ENCODE measurements around the gene TRAPPC11. TPM values are rescaled to one million over a fixed set of nuclear protein-coding genes. Genes with fewer than 3 reads are reported as not detected.
"Not testable (repeated sequence)": the region's sequence is repeated elsewhere in the genome, so short reads cannot be mapped to it uniquely, and the experiment has no call there.

TRAPPC11 gene
- 21.6 and 22.6 TPM in 2 replicates for total RNA-seq

GRCh38 chr4:183659029-183659871, at the start of gene TRAPPC11, which contains the start of gene RWDD4:
TSS of gene TRAPPC11 (plus strand) at chr4:183659293. CDS start at chr4:183663868, 4,575 bp downstream.
TSS of gene RWDD4 (minus strand) at chr4:183659185. CDS start at chr4:183658952, 233 bp downstream.
- DNase-seq (ENCODE audit: low read depth in 2 of 2) = peak; percentile 99

DNA sequence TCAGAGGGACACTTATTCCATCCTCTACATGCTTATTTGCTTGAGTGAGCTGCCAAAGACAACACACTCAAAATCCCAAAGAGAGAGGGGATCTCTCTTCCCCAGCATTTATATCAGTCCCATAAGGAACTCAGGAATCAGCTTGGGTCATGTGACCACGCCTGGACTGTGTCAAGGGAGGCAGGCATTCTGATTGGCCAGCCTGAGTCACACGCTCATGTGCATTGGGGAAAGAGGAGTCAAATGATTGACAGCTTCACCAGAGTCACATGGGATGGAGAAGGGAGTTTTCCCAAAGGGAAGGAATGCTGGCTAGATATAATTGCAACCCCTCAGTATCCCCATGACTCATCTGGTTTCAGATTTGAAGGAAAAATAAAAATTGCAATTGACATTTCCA, 49.1 kb upstream of the TRAPPC11 start:
- DNase-seq (ENCODE audit: low read depth in 2 of 2) = peak in 1 of 2 donors; percentile 4

DNA sequence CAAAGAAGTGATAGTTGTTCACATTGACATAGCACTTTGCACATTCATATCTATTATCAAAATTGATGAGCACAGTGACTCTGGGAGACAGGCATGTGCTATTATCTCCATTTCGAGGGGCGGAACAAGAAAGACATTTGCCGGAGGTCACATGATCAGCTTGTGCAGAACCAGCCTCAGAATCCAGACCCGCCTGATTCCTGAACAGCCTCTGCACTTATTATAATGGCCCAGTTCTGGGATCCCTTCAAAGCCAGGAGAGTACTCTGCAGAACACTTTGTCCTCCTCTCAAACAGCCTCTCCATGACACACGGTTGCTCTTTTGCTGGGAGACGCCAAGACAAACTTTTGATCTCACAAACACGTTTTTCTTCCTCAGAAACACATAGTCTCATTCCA, 48.5 kb upstream of the TRAPPC11 start:
- DNase-seq (ENCODE audit: low read depth in 2 of 2) = no peak

DNA sequence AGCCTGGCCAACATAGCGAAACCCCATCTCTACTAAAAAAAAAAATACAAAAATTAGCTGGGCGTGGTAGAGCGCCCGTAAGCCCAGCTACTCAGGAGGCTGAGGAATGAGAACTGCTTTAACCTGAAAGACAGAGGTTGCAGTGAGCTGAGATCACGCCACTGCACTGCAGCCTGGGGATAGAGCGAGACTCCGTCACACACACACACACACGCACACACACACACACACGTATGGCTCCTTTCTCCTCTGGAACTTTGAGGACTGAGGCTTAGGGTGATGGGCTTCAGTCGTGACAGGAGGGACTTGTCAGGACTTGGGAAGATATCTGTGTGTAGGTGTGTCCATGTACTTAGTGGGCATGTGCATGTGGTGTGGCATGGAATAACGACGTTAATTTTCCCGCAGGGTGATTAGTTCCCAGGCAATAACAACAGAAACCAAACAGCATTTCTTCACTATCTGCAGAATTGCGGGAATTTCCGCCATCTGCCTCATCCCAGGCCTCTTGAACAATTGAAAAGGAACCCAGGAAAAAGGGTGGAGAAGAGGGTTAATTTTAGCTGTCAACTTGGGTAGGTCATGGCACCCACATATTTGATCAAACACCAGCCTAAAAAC, 47.8 kb upstream of the TRAPPC11 start:
- DNase-seq (ENCODE audit: low read depth in 2 of 2) = no peak

GRCh38 chr4:183612329-183613250, 46.5 kb upstream of the TRAPPC11 start:
- no peak for DNase-seq (ENCODE audit: low read depth in 2 of 2)

GRCh38 chr4:183617075-183617474, 42.0 kb upstream of the TRAPPC11 start:
- no peak for DNase-seq (ENCODE audit: low read depth in 2 of 2)

- DNase-seq (ENCODE audit: low read depth in 2 of 2) = no peak
These were observed 40.4 kb upstream of the TRAPPC11 start for GRCh38 chr4:183618681-183619080.

DNA sequence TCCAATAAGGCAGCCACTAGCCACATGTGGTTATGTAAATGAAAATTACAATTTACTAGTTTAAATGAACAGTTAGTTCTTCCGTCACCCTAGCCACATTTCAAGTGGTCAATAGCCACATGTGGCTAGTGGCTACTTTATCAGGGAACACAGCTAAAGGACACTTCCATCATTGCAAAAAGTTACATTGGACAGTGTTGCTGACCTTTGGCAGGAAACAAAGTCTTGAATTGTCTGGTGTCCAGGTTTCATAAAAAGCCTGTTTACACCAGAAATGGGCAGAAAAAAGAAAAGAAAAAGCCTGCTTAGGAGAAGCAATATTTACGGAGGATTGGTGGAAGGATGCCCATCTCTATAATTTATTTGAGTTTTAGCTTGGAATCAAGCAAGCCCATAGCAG, 38.7 kb upstream of the TRAPPC11 start:
- no peak for DNase-seq (ENCODE audit: low read depth in 2 of 2)

DNA sequence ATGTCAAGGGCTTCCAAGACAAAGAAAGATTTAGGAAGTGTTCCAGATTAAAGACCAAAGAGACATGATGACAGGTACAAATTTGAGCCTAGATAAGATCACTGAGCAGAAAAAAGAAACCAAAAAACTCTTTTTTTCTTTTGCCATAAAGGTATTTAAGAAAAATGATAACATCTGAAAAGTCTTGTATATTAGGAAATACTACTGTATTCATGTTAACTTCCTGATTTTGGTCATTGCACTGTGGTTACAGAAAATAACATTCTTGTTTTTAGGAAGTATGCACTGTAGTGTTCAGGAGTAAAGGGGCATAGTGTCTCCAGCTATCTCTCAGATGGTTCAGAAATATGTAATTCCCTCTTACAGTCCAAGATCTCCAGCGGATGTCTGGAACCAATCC, 37.2 kb upstream of the TRAPPC11 start:
- no peak for DNase-seq (ENCODE audit: low read depth in 2 of 2)

DNA sequence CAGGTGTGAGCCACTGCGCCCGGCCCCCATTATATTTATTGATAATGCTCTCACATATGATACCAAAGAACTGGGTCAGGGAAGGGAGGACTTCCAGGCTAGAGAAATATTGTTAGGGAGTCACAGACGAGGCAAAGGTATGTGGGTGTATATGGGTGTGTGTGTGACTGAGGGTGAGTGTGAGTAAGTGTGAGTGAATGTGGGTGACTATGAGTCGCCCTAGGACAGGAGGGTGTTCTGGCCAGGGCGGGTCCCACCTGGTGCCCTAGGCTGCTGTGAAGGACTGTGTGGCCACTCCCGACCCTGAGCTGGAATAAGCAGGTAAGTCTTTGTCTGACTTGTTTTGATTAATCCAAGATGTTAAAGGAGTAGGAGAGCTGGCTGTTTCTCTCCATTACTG, 34.5 kb upstream of the TRAPPC11 start:
- DNase-seq (ENCODE audit: low read depth in 2 of 2) = no peak

- no peak for DNase-seq (ENCODE audit: low read depth in 2 of 2)
These were observed 32.9 kb upstream of the TRAPPC11 start for GRCh38 chr4:183626168-183626567.

DNA sequence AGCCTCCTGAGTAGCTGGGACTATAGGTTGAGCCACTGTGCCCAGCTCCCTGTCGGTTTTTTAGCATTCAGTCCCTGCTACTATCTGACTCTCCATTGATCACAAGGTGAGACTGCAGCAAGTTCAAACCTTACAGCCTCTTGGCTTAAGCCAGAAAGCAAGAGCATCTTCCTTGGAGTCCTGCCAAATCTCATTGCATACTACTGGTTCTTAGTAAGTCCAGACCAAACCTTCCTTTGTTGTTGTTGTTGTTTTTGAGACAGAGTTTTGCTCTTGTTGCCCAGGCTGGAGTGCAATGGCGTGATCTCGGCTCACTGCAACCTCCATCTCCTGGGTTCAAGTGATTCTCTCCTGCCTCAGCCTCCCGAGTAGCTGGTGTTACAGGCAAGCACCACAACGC, 31.8 kb upstream of the TRAPPC11 start:
- DNase-seq (ENCODE audit: low read depth in 2 of 2) = not testable (repeated sequence)

GRCh38 chr4:183627979-183628588, 31.0 kb upstream of the TRAPPC11 start:
- DNase-seq (ENCODE audit: low read depth in 2 of 2) = no peak

DNA sequence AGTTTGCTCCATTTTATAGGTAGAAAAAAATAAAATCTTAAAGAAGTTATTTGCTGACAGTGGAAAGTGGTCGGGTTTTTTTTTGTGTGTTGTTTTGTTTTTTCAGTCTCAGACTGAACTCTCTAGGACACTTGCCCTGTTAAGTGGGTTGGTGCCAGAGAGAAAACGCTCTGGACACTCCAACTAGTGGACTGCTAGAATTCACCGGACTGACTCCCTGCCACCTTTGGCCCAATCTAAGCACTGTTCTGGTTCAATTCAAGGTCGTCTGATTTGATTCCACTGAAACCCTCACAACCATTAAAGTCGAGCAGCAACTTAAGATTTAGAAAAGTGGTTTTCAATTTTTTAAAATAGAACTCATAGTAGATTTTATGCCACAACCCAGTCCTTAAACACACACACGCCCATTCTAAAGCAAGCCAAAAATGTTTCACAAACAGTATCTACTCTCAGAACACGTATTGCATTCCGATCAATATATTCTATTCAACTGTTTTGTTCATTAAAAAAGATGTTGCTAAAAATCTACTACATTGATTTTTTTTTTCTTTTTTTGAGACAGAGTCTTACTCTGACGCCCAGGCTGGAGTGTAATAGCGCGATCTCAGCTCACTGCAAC, 27.4 kb upstream of the TRAPPC11 start:
- DNase-seq (ENCODE audit: low read depth in 2 of 2) = no peak

- no peak for DNase-seq (ENCODE audit: low read depth in 2 of 2)
These were observed 26.4 kb upstream of the TRAPPC11 start for GRCh38 chr4:183632689-183633088.

DNA sequence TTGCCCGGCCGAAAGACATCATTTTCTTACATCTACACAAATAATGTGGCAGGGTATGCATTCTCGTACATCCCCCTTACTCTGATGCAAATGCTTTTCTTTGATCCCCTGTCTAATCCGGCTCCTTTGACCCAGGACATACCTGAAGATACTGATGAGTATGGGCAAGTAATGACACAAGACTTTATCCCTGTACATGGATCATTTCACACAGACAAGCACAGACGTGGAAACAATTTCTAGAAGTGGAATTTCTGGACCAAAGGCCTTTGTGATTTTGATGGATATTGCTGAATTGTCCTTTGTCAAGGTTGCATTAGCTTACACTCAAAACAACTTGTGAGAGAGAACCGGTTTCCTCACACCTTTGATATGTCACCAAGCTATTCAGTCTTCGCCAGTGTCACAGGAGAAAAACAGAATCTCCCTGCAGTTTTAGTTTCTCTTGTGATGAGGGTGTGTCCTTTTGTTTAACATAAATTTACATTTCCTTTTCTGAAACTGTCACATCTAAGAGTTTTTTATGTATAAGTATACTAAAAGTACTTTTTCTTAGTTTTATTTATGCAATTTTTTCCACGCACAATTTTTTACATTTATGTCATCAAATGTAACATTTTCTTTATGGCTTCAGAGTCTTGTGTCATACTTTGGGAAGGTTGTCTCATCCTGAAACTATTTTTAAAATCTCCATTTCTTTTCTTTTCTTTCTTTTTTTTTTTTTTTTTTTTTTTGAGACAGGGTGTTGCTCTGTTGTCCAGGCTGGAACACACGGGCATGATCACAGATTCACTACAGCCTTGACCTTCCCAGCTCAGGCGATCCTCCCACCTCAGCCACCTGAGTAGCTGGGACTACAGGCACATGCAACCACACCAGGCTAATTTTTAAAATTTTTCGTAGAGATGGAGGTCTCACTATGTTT, 25.4 kb upstream of the TRAPPC11 start:
- no peak for DNase-seq (ENCODE audit: low read depth in 2 of 2)

DNA sequence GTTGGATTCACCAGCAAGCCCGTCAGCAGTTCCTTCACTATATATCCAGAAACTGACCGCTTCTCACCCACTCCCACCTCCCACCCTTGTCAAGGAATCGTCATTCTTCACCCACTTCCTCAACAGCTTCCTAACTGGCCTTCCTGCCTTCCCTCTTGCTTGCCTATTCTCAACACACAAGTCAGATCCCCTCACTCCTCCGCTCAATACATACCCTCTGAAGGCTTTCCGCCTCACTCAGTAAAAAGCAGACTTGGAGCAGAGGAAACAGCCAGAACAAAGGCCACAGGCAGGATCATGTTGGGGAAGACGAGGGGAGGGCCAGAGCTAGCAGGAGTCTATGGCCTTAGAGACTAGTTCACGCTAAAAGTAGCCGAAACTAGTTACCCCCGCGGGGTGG, 23.8 kb upstream of the TRAPPC11 start:
- no peak for DNase-seq (ENCODE audit: low read depth in 2 of 2)

GRCh38 chr4:183635741-183636140, 23.4 kb upstream of the TRAPPC11 start:
- DNase-seq (ENCODE audit: low read depth in 2 of 2) = no peak

DNA sequence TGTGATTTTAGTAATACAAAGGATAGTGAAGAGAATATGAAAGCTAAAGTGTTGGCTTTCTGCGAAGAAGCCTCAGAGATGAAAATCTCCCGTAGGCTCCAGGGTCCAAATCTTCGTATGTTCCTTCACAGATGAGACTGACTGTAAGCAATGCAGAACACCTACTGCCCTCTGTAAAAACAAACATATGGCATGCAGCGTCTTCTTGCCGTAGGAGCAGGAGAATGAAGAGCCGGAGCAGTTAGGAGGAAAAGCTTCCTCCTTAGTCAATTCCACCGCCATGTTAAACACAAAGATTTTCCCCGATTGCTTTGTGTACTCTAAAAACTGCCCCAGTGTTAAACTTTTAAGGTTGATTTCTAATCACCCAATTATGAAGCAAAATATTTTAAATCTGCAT, 22.6 kb upstream of the TRAPPC11 start:
- DNase-seq (ENCODE audit: low read depth in 2 of 2) = peak in 1 of 2 donors; percentile 26

DNA sequence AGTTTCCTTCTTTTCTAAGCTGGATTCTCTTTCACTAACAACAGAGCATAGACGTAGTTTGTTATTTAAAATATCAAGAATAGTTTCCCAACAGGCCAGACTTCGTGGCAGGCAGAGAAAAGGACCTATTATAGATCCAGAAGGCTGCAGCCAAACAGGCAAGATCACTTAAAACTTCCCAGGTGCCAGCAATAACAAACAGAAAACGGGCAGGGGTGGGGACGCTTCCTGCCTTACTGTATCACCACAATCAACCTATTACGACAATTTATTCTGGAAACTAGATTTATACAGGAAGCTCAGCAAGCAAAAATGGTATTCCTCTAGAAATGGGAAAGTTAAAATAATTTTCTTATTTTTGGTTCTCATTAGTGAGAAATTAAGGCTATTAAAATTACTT, 22.2 kb upstream of the TRAPPC11 start:
- peak; percentile 33 to 48 for DNase-seq (ENCODE audit: low read depth in 2 of 2)

Data from lung microvascular endothelial cell (primary cell).